Measurements from ENCODE around the gene DCTD. TPM values are rescaled to one million over a fixed set of nuclear protein-coding genes. Genes with fewer than 3 reads are reported as not detected.

The DCTD gene
- total and polyA plus RNA-seq, 10 of the 15 experiments (the other 5 are each of a cell fraction or from before 2014, with no cell fraction given), result 37.8 to 137 (median 92.1) TPM

DNA sequence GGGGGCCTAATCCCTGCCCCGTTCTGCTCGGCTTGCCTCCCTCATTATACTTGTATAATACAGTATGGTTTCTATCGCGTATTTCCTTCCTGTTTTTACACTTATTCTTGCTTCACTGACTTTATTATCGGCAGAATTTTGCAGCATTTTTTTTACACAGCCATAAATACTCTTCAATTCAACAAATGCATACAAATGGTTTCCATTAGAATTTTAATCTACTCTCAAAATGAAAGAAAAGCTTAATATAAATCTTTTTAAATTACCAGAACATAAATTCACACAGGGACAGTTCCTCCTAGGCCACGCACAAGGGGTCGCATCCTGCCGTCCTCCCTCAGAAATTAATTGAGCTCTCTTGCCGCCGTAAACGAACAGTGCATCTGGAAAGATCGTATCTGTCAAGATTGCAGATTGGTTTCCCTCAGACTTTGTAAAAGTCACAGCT is 42.9 kb downstream of the DCTD start:
- Histone ChIP-seq H3K4me3 (no peak overlapping the region), H4K20me1 (ENCODE audit: control insufficient read depth, insufficient read depth) (no peaks in the 10 kb centered on the region), H3K27ac (ENCODE audit: control insufficient read depth, insufficient read depth) (no peak overlapping the region), H3K4me1 (ENCODE audit: control insufficient read depth, insufficient read depth, low read length) (no peaks in the 10 kb centered on the region), H3K36me3 (ENCODE audit: control insufficient read depth in 2 of 2, insufficient read depth in 2 of 2, low read length in 1 of 2) (no peaks in the 10 kb centered on the region; a peak in 1 of 4 replicates), H3K79me2 (ENCODE audit: control insufficient read depth, insufficient read depth, low read length) (no peaks in the 10 kb centered on the region), H3K9me3 (replicated peaks; ENCODE audit: control insufficient read depth, insufficient read depth, low read length) (no peaks in the 10 kb centered on the region), H3K4me2 (ENCODE audit: control insufficient read depth, insufficient read depth) (no peak overlapping the region), H3K9ac (ENCODE audit: control insufficient read depth, insufficient read depth, low read length) (no peak overlapping the region), H2AFZ (ENCODE audit: control insufficient read depth, low read depth, low read length) (no peak overlapping the region), H3K27me3 (replicated peaks in 1 of 2; ENCODE audit: control insufficient read depth in 2 of 2, insufficient read depth in 2 of 2, low read length in 1 of 2) (no peaks in the 10 kb centered on the region)
- DNase-seq (ENCODE audit: low read depth, low spot score) (no peak), ATAC-seq (peak; percentile 17; the same call in 1 of the 3 replicates), FAIRE-seq (no peak)
- in situ Hi-C loops (cut with MboI) (no loop called here), intact Hi-C loops (cut with micrococcal nuclease; ENCODE audit: unreplicated experiment) (no loop called here)
- ChIA-PET RAD21 (ENCODE audit: unreplicated experiment) (no interaction called here), SMC1A (ENCODE audit: uncharacterized antibody, unreplicated experiment) (no interaction called here), POLR2A (interaction anchor here (1.0 kb wide), 1 partner anchor 9 kb away, joined by 3 read pairs; no protein-coding TSS in a partner anchor), CTCF (interaction anchor here (0.8 to 0.9 kb wide), 2 partner anchors 10 to 51 kb away, joined by 3 to 5 read pairs; no protein-coding TSS in a partner anchor)
- 68% methylated on average over 12 of the region's 12 CpGs for WGBS (ENCODE audit: insufficient coverage, insufficient replicate concordance, low lambda C conversion rate, missing lambda C conversion rate)
- no peak for TF ChIP-seq ZNF207 (IDR thresholded peaks at IDR 0.05; ENCODE audit: borderline replicate concordance)
- no peak for TF ChIP-seq PML (IDR thresholded peaks at IDR 0.05; ENCODE audit: low read length)
- no peak for TF ChIP-seq POLR2A (IDR thresholded peaks at IDR 0.05; ENCODE audit: low read depth, low read length)
- TF ChIP-seq, protein P1, sequence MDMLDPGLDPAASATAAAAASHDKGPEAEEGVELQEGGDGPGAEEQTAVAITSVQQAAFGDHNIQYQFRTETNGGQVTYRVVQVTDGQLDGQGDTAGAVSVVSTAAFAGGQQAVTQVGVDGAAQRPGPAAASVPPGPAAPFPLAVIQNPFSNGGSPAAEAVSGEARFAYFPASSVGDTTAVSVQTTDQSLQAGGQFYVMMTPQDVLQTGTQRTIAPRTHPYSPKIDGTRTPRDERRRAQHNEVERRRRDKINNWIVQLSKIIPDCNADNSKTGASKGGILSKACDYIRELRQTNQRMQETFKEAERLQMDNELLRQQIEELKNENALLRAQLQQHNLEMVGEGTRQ (IDR thresholded peaks at IDR 0.05; ENCODE audit: borderline replicate concordance, low read depth, low read length), result no peak
- TF ChIP-seq ZZZ3 (IDR thresholded peaks at IDR 0.05; ENCODE audit: control insufficient read depth, insufficient read length, low read depth), result no peak
- no peak for TF ChIP-seq HCFC1 (IDR thresholded peaks at IDR 0.05; ENCODE audit: low read length)
- TF ChIP-seq, protein P2, sequence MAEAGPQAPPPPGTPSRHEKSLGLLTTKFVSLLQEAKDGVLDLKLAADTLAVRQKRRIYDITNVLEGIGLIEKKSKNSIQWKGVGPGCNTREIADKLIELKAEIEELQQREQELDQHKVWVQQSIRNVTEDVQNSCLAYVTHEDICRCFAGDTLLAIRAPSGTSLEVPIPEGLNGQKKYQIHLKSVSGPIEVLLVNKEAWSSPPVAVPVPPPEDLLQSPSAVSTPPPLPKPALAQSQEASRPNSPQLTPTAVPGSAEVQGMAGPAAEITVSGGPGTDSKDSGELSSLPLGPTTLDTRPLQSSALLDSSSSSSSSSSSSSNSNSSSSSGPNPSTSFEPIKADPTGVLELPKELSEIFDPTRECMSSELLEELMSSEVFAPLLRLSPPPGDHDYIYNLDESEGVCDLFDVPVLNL (IDR thresholded peaks at IDR 0.05; ENCODE audit: low read depth, low read length), result no peak
- TF ChIP-seq MYC (IDR thresholded peaks at IDR 0.05; ENCODE audit: insufficient read depth, insufficient read length, insufficient replicate concordance, low read length, severe bottlenecking), result no peak
- no peak for TF ChIP-seq RCOR1 (conservative IDR thresholded peaks at IDR 0.05; ENCODE audit: low read depth, low read length)
- BruUV-seq (replicated peaks), result no TSS peak
